ENCODE measurements around the gene GOLGA8S.
A peak's percentile ranks its signal among the peaks of the same experiment; 100 is the strongest.
"Not testable (repeated sequence)": the region's sequence is repeated elsewhere in the genome, so short reads cannot be mapped to it uniquely, and the experiment has no call there.

GOLGA8S gene

GRCh38 chr15:23364261-23364660 lies 9.7 kb downstream of the GOLGA8S start:
- not testable (repeated sequence) for H3K4me3 ChIP-seq (ENCODE audit: low read length); H2BK15ac ChIP-seq (replicated peaks; ENCODE audit: low read depth); H2BK120ac ChIP-seq (ENCODE audit: low read depth, low read length); H3K27me3 ChIP-seq (ENCODE audit: insufficient read depth, low read length, poor library complexity); H3K79me1 ChIP-seq (ENCODE audit: low read length); H4K8ac ChIP-seq (ENCODE audit: low read depth, low read length); H3K27ac ChIP-seq (ENCODE audit: low read depth, low read length); H3K4ac ChIP-seq (ENCODE audit: low read depth, low read length); H3K56ac ChIP-seq (ENCODE audit: low read length); H3K4me1 ChIP-seq (ENCODE audit: control insufficient read depth, low read depth, low read length); H2AK5ac ChIP-seq (ENCODE audit: low read length); H3K23ac ChIP-seq (ENCODE audit: low read length); H3K18ac ChIP-seq (ENCODE audit: low read length); H3K9ac ChIP-seq (ENCODE audit: low read length); H3K36me3 ChIP-seq (ENCODE audit: control insufficient read depth, insufficient read depth, low read length); H2BK5ac ChIP-seq (ENCODE audit: low read length); H4K5ac ChIP-seq (ENCODE audit: low read length); H3K4me2 ChIP-seq (ENCODE audit: low read length); H3K79me2 ChIP-seq (ENCODE audit: control insufficient read depth, insufficient read depth, low read length); DNase-seq
- no CpG with 5 or more reads among the region's 9 CpGs for WGBS (ENCODE audit: extremely low coverage, insufficient coverage, low lambda C conversion rate)

GRCh38 chr15:23370578-23370977 lies 16.0 kb downstream of the GOLGA8S start:
- no peak overlapping the region for H2BK5ac ChIP-seq (ENCODE audit: low read length)
- H3K18ac ChIP-seq (ENCODE audit: low read length): no peak overlapping the region
- H3K4me3 ChIP-seq (ENCODE audit: low read length): no peak overlapping the region
- no peak overlapping the region for H4K5ac ChIP-seq (ENCODE audit: low read length)
- no peaks in the 10 kb centered on the region for H3K79me2 ChIP-seq (ENCODE audit: control insufficient read depth, insufficient read depth, low read length)
- H3K4me1 ChIP-seq (ENCODE audit: control insufficient read depth, low read depth, low read length): no peaks in the 10 kb centered on the region
- no peak overlapping the region for H2BK15ac ChIP-seq (replicated peaks; ENCODE audit: low read depth)
- H3K9ac ChIP-seq (ENCODE audit: low read length): no peak overlapping the region
- no peak overlapping the region for H3K4ac ChIP-seq (ENCODE audit: low read depth, low read length)
- H3K27ac ChIP-seq (ENCODE audit: low read depth, low read length): no peak overlapping the region
- DNase-seq: no peak
- no peaks in the 10 kb centered on the region for H3K36me3 ChIP-seq (ENCODE audit: control insufficient read depth, insufficient read depth, low read length)
- H3K56ac ChIP-seq (ENCODE audit: low read length): no peak overlapping the region
- no CpG with 5 or more reads among the region's 2 CpGs for WGBS (ENCODE audit: extremely low coverage, insufficient coverage, low lambda C conversion rate)
- H3K27me3 ChIP-seq (ENCODE audit: insufficient read depth, low read length, poor library complexity): no peaks in the 10 kb centered on the region
- H3K4me2 ChIP-seq (ENCODE audit: low read length): no peak overlapping the region
- no peak overlapping the region for H2BK120ac ChIP-seq (ENCODE audit: low read depth, low read length)
- H2AK5ac ChIP-seq (ENCODE audit: low read length): no peak overlapping the region
- no peak overlapping the region for H3K23ac ChIP-seq (ENCODE audit: low read length)
- no peaks in the 10 kb centered on the region for H3K79me1 ChIP-seq (ENCODE audit: low read length)
- no peak overlapping the region for H4K8ac ChIP-seq (ENCODE audit: low read depth, low read length)

GRCh38 chr15:23371134-23371533 lies 16.6 kb downstream of the GOLGA8S start:
- H2BK120ac ChIP-seq (ENCODE audit: low read depth, low read length); H3K4me3 ChIP-seq (ENCODE audit: low read length); H3K27ac ChIP-seq (ENCODE audit: low read depth, low read length); H3K4me2 ChIP-seq (ENCODE audit: low read length); H2BK5ac ChIP-seq (ENCODE audit: low read length); H3K4ac ChIP-seq (ENCODE audit: low read depth, low read length); H2BK15ac ChIP-seq (replicated peaks; ENCODE audit: low read depth); H3K18ac ChIP-seq (ENCODE audit: low read length); H2AK5ac ChIP-seq (ENCODE audit: low read length); H3K4me1 ChIP-seq (ENCODE audit: control insufficient read depth, low read depth, low read length); H3K79me2 ChIP-seq (ENCODE audit: control insufficient read depth, insufficient read depth, low read length); H3K27me3 ChIP-seq (ENCODE audit: insufficient read depth, low read length, poor library complexity); H4K8ac ChIP-seq (ENCODE audit: low read depth, low read length); H3K36me3 ChIP-seq (ENCODE audit: control insufficient read depth, insufficient read depth, low read length); DNase-seq; H4K5ac ChIP-seq (ENCODE audit: low read length); H3K9ac ChIP-seq (ENCODE audit: low read length); H3K23ac ChIP-seq (ENCODE audit: low read length); H3K56ac ChIP-seq (ENCODE audit: low read length); H3K79me1 ChIP-seq (ENCODE audit: low read length): not testable (repeated sequence)
- no CpG with 5 or more reads among the region's 4 CpGs for WGBS (ENCODE audit: extremely low coverage, insufficient coverage, low lambda C conversion rate)

GRCh38 chr15:23371868-23372267 lies 17.3 kb downstream of the GOLGA8S start:
- not testable (repeated sequence) for H3K56ac ChIP-seq (ENCODE audit: low read length); H3K4me2 ChIP-seq (ENCODE audit: low read length); H4K5ac ChIP-seq (ENCODE audit: low read length); H2AK5ac ChIP-seq (ENCODE audit: low read length); H2BK120ac ChIP-seq (ENCODE audit: low read depth, low read length); H4K8ac ChIP-seq (ENCODE audit: low read depth, low read length); H3K79me2 ChIP-seq (ENCODE audit: control insufficient read depth, insufficient read depth, low read length); H3K23ac ChIP-seq (ENCODE audit: low read length); H3K36me3 ChIP-seq (ENCODE audit: control insufficient read depth, insufficient read depth, low read length); H2BK15ac ChIP-seq (replicated peaks; ENCODE audit: low read depth); H3K18ac ChIP-seq (ENCODE audit: low read length); H3K4me1 ChIP-seq (ENCODE audit: control insufficient read depth, low read depth, low read length); DNase-seq; H3K4me3 ChIP-seq (ENCODE audit: low read length); H3K27ac ChIP-seq (ENCODE audit: low read depth, low read length); H3K27me3 ChIP-seq (ENCODE audit: insufficient read depth, low read length, poor library complexity); H3K9ac ChIP-seq (ENCODE audit: low read length); H3K79me1 ChIP-seq (ENCODE audit: low read length); H3K4ac ChIP-seq (ENCODE audit: low read depth, low read length); H2BK5ac ChIP-seq (ENCODE audit: low read length)
- no CpG with 5 or more reads among the region's 3 CpGs for WGBS (ENCODE audit: extremely low coverage, insufficient coverage, low lambda C conversion rate)

- H3K56ac ChIP-seq (ENCODE audit: low read length): no peak overlapping the region
- peak; percentile 21 for DNase-seq
- no peak overlapping the region for H4K8ac ChIP-seq (ENCODE audit: low read depth, low read length)
- no peaks in the 10 kb centered on the region for H3K4me1 ChIP-seq (ENCODE audit: control insufficient read depth, low read depth, low read length)
- H3K4ac ChIP-seq (ENCODE audit: low read depth, low read length): no peak overlapping the region
- no peak overlapping the region for H3K27ac ChIP-seq (ENCODE audit: low read depth, low read length)
- H2BK15ac ChIP-seq (replicated peaks; ENCODE audit: low read depth): no peak overlapping the region
- H4K5ac ChIP-seq (ENCODE audit: low read length): no peak overlapping the region
- H3K79me2 ChIP-seq (ENCODE audit: control insufficient read depth, insufficient read depth, low read length): no peaks in the 10 kb centered on the region
- H3K9ac ChIP-seq (ENCODE audit: low read length): no peak overlapping the region
- H3K36me3 ChIP-seq (ENCODE audit: control insufficient read depth, insufficient read depth, low read length): no peaks in the 10 kb centered on the region
- H3K79me1 ChIP-seq (ENCODE audit: low read length): no peaks in the 10 kb centered on the region
- no peak overlapping the region for H3K4me2 ChIP-seq (ENCODE audit: low read length)
- H2BK120ac ChIP-seq (ENCODE audit: low read depth, low read length): no peak overlapping the region
- no peak overlapping the region for H2BK5ac ChIP-seq (ENCODE audit: low read length)
- H3K27me3 ChIP-seq (ENCODE audit: insufficient read depth, low read length, poor library complexity): no peaks in the 10 kb centered on the region
- H3K18ac ChIP-seq (ENCODE audit: low read length): no peak overlapping the region
- no peak overlapping the region for H2AK5ac ChIP-seq (ENCODE audit: low read length)
- H3K23ac ChIP-seq (ENCODE audit: low read length): no peak overlapping the region
- no CpG with 5 or more reads among the region's 15 CpGs for WGBS (ENCODE audit: extremely low coverage, insufficient coverage, low lambda C conversion rate)
- H3K4me3 ChIP-seq (ENCODE audit: low read length): no peak overlapping the region
Observed at GRCh38 chr15:23372284-23372683, 17.7 kb downstream of the GOLGA8S start.

GRCh38 chr15:23372891-23373600 lies 18.5 kb downstream of the GOLGA8S start:
- not testable (repeated sequence) for H3K79me2 ChIP-seq (ENCODE audit: control insufficient read depth, insufficient read depth, low read length); H2AK5ac ChIP-seq (ENCODE audit: low read length); H3K56ac ChIP-seq (ENCODE audit: low read length); H4K8ac ChIP-seq (ENCODE audit: low read depth, low read length); H3K18ac ChIP-seq (ENCODE audit: low read length); H3K23ac ChIP-seq (ENCODE audit: low read length); H3K4me3 ChIP-seq (ENCODE audit: low read length); H3K36me3 ChIP-seq (ENCODE audit: control insufficient read depth, insufficient read depth, low read length); H4K5ac ChIP-seq (ENCODE audit: low read length); H2BK5ac ChIP-seq (ENCODE audit: low read length); H2BK15ac ChIP-seq (replicated peaks; ENCODE audit: low read depth); H2BK120ac ChIP-seq (ENCODE audit: low read depth, low read length); H3K27ac ChIP-seq (ENCODE audit: low read depth, low read length); H3K4ac ChIP-seq (ENCODE audit: low read depth, low read length); DNase-seq; H3K79me1 ChIP-seq (ENCODE audit: low read length); H3K4me2 ChIP-seq (ENCODE audit: low read length); H3K4me1 ChIP-seq (ENCODE audit: control insufficient read depth, low read depth, low read length); H3K27me3 ChIP-seq (ENCODE audit: insufficient read depth, low read length, poor library complexity); H3K9ac ChIP-seq (ENCODE audit: low read length)
- no CpG with 5 or more reads among the region's 40 CpGs for WGBS (ENCODE audit: extremely low coverage, insufficient coverage, low lambda C conversion rate)

All from mesendoderm (in vitro differentiated cells).